Uterus (tissue), 4 donors: ENCODE results near the gene RHBG. TPM values are rescaled to one million over a fixed set of nuclear protein-coding genes. Genes with fewer than 3 reads are reported as not detected.

ENCODE experiments used
- DNase-seq, 2 donors: peaks; one replicate each; pipeline ENCODE4 v3.0.0-alpha.2; 2019 to 2020
- H3K27ac ChIP-seq, 2 donors: fragments of 200-600 bp; sonication (generic); 1 replicate in 1 of 2; 2 replicates in 1 of 2; pipeline ENCODE4 v1.5.1; 2016 to 2018
- H3K27me3 ChIP-seq, 2 donors: fragments of 200-600 bp; sonication (generic); one replicate each; pipeline ENCODE4 v1.5.1; 2018 to 2019; ENCODE audit warnings: control low read depth in 1 of 2
- H3K36me3 ChIP-seq, 2 donors: fragments of 200-600 bp; sonication (generic); one replicate each; pipeline ENCODE4 v1.5.1; 2019; ENCODE audit warnings: control low read depth in 1 of 2
- H3K4me1 ChIP-seq, 2 donors: fragments of 200-600 bp; sonication (generic); one replicate each; pipeline ENCODE4 v1.5.1; 2018 to 2019; ENCODE audit warnings: control low read depth in 1 of 2
- H3K4me3 ChIP-seq, 2 donors: fragments of 200-600 bp; sonication (generic); 1 replicate in 1 of 2; 2 replicates in 1 of 2; pipeline ENCODE4 v1.5.1; 2018 to 2019; ENCODE audit warnings: mild to moderate bottlenecking in 1 of 2
- H3K9me3 ChIP-seq, 2 donors: fragments of 200-600 bp; sonication (generic); one replicate each; pipeline ENCODE4 v1.5.1; 2019; ENCODE audit warnings: control low read depth in 1 of 2
- POLR2A ChIP-seq, 2 donors: fragments of 450-650 bp; IDR thresholded peaks; one replicate each; pipeline ENCODE4 v1.6.1; 2016; ENCODE audit warnings: antibody characterized with exemption in 2 of 2, mild to moderate bottlenecking in 1 of 2, moderate library complexity in 1 of 2
- intact Hi-C: fragments of 100-400 bp; cut with DNase I; formaldehyde crosslinking; loops from one replicate; pipeline ENCODE4 v1.15.1; 2023; ENCODE audit warnings: low total_unique reads
- total RNA-seq, 4 donors: library from RNA; depleted of rRNA in 3 of 4; stranded (reverse); fragments of >200 nt in 3 of 4; gene quantifications; one replicate each; pipeline versions ENCODE4 v1.1.0 to v1.2.4, GENCODE V29; 2014 to 2023
- TF ChIP-seq, protein P1 (sequence below), 4 experiments: fragments of 200-600 bp in 2 of 4; fragments of 450-650 bp in 2 of 4; sonication (generic) in 2 of 4; IDR thresholded peaks; one replicate each; pipeline ENCODE4 v1.5.1; 2016 to 2019; ENCODE audit warnings: antibody characterized with exemption in 4 of 4, mild to moderate bottlenecking in 2 of 4, moderate library complexity in 1 of 4
- donor health status: DM: yes; HTN: yes; CAD: no.

The RHBG gene
- total RNA-seq, 4 donors from 2014 or later, result 0.49 TPM; not detected in 3

DNA sequence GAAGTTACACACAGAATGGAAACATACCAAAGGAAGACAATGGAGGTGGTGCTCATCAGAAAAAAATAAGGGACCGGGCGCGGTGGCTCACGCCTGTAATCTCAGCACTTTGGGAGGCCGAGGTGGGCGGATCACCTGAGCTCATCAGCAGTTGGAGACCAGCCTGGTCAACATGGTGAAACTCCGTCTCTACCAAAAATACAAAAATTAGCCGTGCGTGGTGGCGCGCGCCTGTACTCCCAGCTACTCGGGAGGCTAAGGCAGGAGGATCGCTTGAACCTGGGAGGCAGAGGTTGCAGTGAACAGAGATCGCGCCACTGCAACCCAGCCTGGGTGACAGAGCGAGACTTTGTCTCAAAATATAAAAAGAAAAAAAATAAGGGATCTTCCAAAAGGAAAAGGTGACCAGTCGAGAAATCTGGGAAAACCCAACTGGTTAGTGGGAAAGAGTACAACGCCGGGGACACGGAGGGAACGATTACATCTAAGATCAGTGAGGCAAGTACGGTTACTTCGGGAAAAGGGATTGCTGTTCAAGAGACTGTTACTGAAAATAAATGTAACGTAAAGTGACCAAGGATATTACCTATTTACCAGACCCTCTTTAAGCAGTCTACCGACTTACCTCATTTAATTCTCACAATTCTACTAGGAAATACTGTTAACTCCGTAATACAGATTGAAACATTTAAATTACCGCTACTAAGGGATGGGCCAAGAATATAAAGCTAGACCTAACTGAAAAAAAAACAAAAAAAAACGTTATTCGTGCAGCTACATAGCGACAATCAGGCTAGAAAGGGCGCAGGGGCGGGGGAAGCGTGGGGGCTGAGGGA, 31.7 kb upstream of the RHBG start:
- Histone ChIP-seq H3K4me1 (peaks cover 0 to 12% of the 10 kb centered on the region in 2 donors), H3K9me3 (no peaks in the 10 kb centered on the region), H3K36me3 (no peaks in the 10 kb centered on the region), H3K27ac (peak overlapping the region; percentile 79 to 82), H3K27me3 (no peaks in the 10 kb centered on the region), H3K4me3 (peak overlapping the region; percentile 84)
- TF ChIP-seq POLR2A (IDR thresholded peaks at IDR 0.05), result no peak
- TF ChIP-seq, protein P1, sequence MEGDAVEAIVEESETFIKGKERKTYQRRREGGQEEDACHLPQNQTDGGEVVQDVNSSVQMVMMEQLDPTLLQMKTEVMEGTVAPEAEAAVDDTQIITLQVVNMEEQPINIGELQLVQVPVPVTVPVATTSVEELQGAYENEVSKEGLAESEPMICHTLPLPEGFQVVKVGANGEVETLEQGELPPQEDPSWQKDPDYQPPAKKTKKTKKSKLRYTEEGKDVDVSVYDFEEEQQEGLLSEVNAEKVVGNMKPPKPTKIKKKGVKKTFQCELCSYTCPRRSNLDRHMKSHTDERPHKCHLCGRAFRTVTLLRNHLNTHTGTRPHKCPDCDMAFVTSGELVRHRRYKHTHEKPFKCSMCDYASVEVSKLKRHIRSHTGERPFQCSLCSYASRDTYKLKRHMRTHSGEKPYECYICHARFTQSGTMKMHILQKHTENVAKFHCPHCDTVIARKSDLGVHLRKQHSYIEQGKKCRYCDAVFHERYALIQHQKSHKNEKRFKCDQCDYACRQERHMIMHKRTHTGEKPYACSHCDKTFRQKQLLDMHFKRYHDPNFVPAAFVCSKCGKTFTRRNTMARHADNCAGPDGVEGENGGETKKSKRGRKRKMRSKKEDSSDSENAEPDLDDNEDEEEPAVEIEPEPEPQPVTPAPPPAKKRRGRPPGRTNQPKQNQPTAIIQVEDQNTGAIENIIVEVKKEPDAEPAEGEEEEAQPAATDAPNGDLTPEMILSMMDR (IDR thresholded peaks at IDR 0.05), result no peak
- DNase-seq, result no peak
- intact Hi-C loops, result no loop called here

GRCh38 chr1:156337888-156338179, 31.2 kb upstream of the RHBG start:
- H3K9me3 ChIP-seq, result no peaks in the 10 kb centered on the region
- no peaks in the 10 kb centered on the region for H3K36me3 ChIP-seq
- H3K4me1 ChIP-seq, result peaks cover 0 to 12% of the 10 kb centered on the region in 2 donors
- intact Hi-C loops, result no loop called here
- TF ChIP-seq POLR2A (IDR thresholded peaks at IDR 0.05), result no peak
- TF ChIP-seq, protein P1 (IDR thresholded peaks at IDR 0.05), result peak in 1 of 4 experiments; percentile 17
- DNase-seq, result no peak
- peak overlapping the region; percentile 84 for H3K4me3 ChIP-seq
- H3K27me3 ChIP-seq, result no peaks in the 10 kb centered on the region
- H3K27ac ChIP-seq, result peak overlapping the region; percentile 79 to 82

GRCh38 chr1:156338180-156338976, 30.6 kb upstream of the RHBG start, which contains the start of the genes CCT3 and TSACC:
Gene CCT3 (minus strand): TSS chr1:156338292. CDS start chr1:156338184, 108 bp downstream.
Gene TSACC (plus strand): TSS chr1:156338526. CDS start chr1:156339758, 1,232 bp downstream.
- Histone ChIP-seq H3K9me3 (no peaks in the 10 kb centered on the region), H3K4me3 (peak within 1 kb of the TSS; percentile 84), H3K27ac (peak within 1 kb of the TSS; percentile 79 to 94), H3K36me3 (no peaks in the 10 kb centered on the region), H3K27me3 (no peaks in the 10 kb centered on the region), H3K4me1 (peaks cover 0 to 12% of the 10 kb centered on the region in 2 donors)
- DNase-seq, result peak; percentile 99 to 100
- TF ChIP-seq, protein P1 (IDR thresholded peaks at IDR 0.05), result no peak
- TF ChIP-seq POLR2A (IDR thresholded peaks at IDR 0.05), result peak; percentile 8 to 56
- intact Hi-C loops, result no loop called here

GRCh38 chr1:156342166-156342955, 26.6 kb upstream of the RHBG start:
- Histone ChIP-seq H3K27me3 (no peaks in the 10 kb centered on the region), H3K27ac (no peak overlapping the region), H3K36me3 (no peaks in the 10 kb centered on the region), H3K9me3 (no peaks in the 10 kb centered on the region), H3K4me3 (no peak overlapping the region), H3K4me1 (no peaks in the 10 kb centered on the region)
- intact Hi-C loops, result no loop called here
- no peak for DNase-seq
- TF ChIP-seq, protein P1 (IDR thresholded peaks at IDR 0.05), result no peak
- TF ChIP-seq POLR2A (IDR thresholded peaks at IDR 0.05), result no peak
